G401 (cell line): ENCODE data around the gene ZNF117. TPM values are rescaled to one million over a fixed set of nuclear protein-coding genes. Genes with fewer than 3 reads are reported as not detected.
"Not testable (repeated sequence)": the region's sequence is repeated elsewhere in the genome, so short reads cannot be mapped to it uniquely, and the experiment has no call there.

Experiments used
- DNase-seq: peaks from one replicate; pipeline ENCODE4 v3.0.0-alpha.2; 2015; ENCODE audit warnings: low spot score
- in situ Hi-C: cut with HindIII; loops from 2 replicates; pipeline ENCODE4 v1.10.0; 2016; ENCODE audit warnings: low sequenced_read_pairs, mixed read lengths
- total RNA-seq: library from RNA; depleted of rRNA; stranded (reverse); fragments of >200 nt; shearing (Covaris generic); gene quantifications from 2 replicates; pipeline ENCODE4 v1.2.3, GENCODE V29; 2014; rRNA removed

The ZNF117 gene
- total RNA-seq, 1 experiment from 2014 or later: 3.1 TPM

GRCh38 chr7:64934478-64934877 lies 56.4 kb downstream of the ZNF117 start:
- in situ Hi-C loops: no loop called here
- DNase-seq: no peak

GRCh38 chr7:64928252-64929187 lies 62.3 kb downstream of the ZNF117 start:
- in situ Hi-C loops, DNase-seq: not testable (repeated sequence)

Other genes with a start within 250 kb of the ZNF117 start
- 3.8 and 6.9 TPM in 2 replicates for gene ZNF138, start 196.6 kb downstream of the ZNF117 start, total RNA-seq
- gene ZNF273, start 87.8 kb downstream of the ZNF117 start, total RNA-seq: 6.3 and 8.8 TPM in 2 replicates
- 5.3 and 5.8 TPM in 2 replicates for gene ERV3-1, start 15.7 kb upstream of the ZNF117 start, total RNA-seq